HL-60 (cell line): ENCODE results near the gene ZFYVE26.
"Not testable (repeated sequence)": the region's sequence is repeated elsewhere in the genome, so short reads cannot be mapped to it uniquely, and the experiment has no call there.

ENCODE experiments used
- DNase-seq, 2 experiments: peaks; one replicate each; pipeline ENCODE4 v3.0.0-alpha.2; 2010 to 2020; ENCODE audit warnings: low read depth in 1 of 2, low spot score in 1 of 2
- H3K27ac ChIP-seq: fragments of 250-450 bp; sonication (Bioruptor Pico); replicated peaks from 2 replicates; pipeline ENCODE4 v1.5.1; 2020; ENCODE audit warnings: mild to moderate bottlenecking, moderate library complexity
- H3K27me3 ChIP-seq: fragments of 250-450 bp; sonication (Bioruptor Pico); 2 replicates; pipeline ENCODE4 v1.5.1; 2021; ENCODE audit warnings: mild to moderate bottlenecking, moderate library complexity; ENCODE audit not compliant: insufficient read depth, poor library complexity, severe bottlenecking
- H3K4me3 ChIP-seq: replicated peaks from 2 replicates; pipeline ENCODE4 v1.5.1; 2011; ENCODE audit warnings: mild to moderate bottlenecking, control low read depth, low read length; ENCODE audit not compliant: insufficient read depth
- CTCF ChIP-seq: IDR thresholded peaks from one replicate; pipeline ENCODE4 v1.5.1; 2011; ENCODE audit warnings: low read length, control low read depth, inconsistent platforms; ENCODE audit not compliant: insufficient read depth
- GABPA ChIP-seq: IDR thresholded peaks from 2 replicates; pipeline ENCODE4 v1.6.1; 2012; ENCODE audit warnings: low read depth
- POLR2AphosphoS5 ChIP-seq: IDR thresholded peaks from 2 replicates; pipeline ENCODE4 v1.6.1; 2012; ENCODE audit warnings: low read depth
- REST ChIP-seq: IDR thresholded peaks from 2 replicates; pipeline ENCODE4 v1.6.1; 2012; ENCODE audit warnings: low read depth; ENCODE audit not compliant: insufficient replicate concordance
- SPI1 ChIP-seq: IDR thresholded peaks from 2 replicates; pipeline ENCODE4 v1.6.1; 2012; ENCODE audit warnings: low read depth, mild to moderate bottlenecking, borderline replicate concordance

Gene ZFYVE26

GRCh38 chr14:67718265-67718664 is 98.1 kb downstream of the ZFYVE26 start:
- TF ChIP-seq SPI1 = no peak
- TF ChIP-seq GABPA = no peak
- no peak overlapping the region for H3K27ac ChIP-seq
- DNase-seq = no peak

GRCh38 chr14:67717048-67717447 is 99.3 kb downstream of the ZFYVE26 start:
- no peak for DNase-seq
- Histone ChIP-seq H3K4me3 (no peak overlapping the region), H3K27me3 (no peaks in the 10 kb centered on the region), H3K27ac (no peak overlapping the region)
- TF ChIP-seq POLR2AphosphoS5 (no peak), GABPA (no peak), REST (no peak), SPI1 (no peak), CTCF (no peak)

More at GRCh38 chr14:67718265-67718664, 98.1 kb downstream of the ZFYVE26 start:
- Histone ChIP-seq H3K4me3 (no peak overlapping the region), H3K27me3 (no peaks in the 10 kb centered on the region)

GRCh38 chr14:67710209-67710608 is 106.2 kb downstream of the ZFYVE26 start:
- no peak for DNase-seq
- TF ChIP-seq CTCF (no peak), GABPA (no peak), POLR2AphosphoS5 (no peak), SPI1 (no peak), REST (no peak)
- Histone ChIP-seq H3K27me3 (no peaks in the 10 kb centered on the region), H3K4me3 (no peak overlapping the region), H3K27ac (no peak overlapping the region)

- not testable (repeated sequence) for H3K4me3 ChIP-seq, H3K27ac ChIP-seq, H3K27me3 ChIP-seq, DNase-seq
Measured at GRCh38 chr14:67709796-67710195, 106.6 kb downstream of the ZFYVE26 start.

GRCh38 chr14:67709346-67709745 is 107.0 kb downstream of the ZFYVE26 start:
- DNase-seq, H3K4me3 ChIP-seq, H3K27me3 ChIP-seq, H3K27ac ChIP-seq: not testable (repeated sequence)
